Keratinocyte (primary cell): Measurements from ENCODE around the gene RNMT.

Source experiments
- EZH2 ChIP-seq: IDR thresholded peaks from one replicate; pipeline ENCODE4 v1.6.1; 2012; ENCODE audit warnings: inconsistent platforms, mild to moderate bottlenecking, low read length, moderate library complexity
- TF ChIP-seq, protein P1 (sequence below), 3 experiments: IDR thresholded peaks in 1 of 3; conservative IDR thresholded peaks in 1 of 3; optimal IDR thresholded peaks in 1 of 3; 2 replicates in 2 of 3; 3 replicates in 1 of 3; pipeline versions ENCODE3 to v1.5.1; 2011; ENCODE audit warnings: low read length in 3 of 3, mild to moderate bottlenecking in 3 of 3, moderate library complexity in 2 of 3, control low read depth in 1 of 3, inconsistent platforms in 1 of 3; ENCODE audit not compliant: insufficient read depth in 2 of 3; ENCODE audit errors: extremely low read depth in 1 of 3

GRCh38 chr18:13720123-13720522, 6.3 kb upstream of the RNMT start:
- TF ChIP-seq, protein P1, sequence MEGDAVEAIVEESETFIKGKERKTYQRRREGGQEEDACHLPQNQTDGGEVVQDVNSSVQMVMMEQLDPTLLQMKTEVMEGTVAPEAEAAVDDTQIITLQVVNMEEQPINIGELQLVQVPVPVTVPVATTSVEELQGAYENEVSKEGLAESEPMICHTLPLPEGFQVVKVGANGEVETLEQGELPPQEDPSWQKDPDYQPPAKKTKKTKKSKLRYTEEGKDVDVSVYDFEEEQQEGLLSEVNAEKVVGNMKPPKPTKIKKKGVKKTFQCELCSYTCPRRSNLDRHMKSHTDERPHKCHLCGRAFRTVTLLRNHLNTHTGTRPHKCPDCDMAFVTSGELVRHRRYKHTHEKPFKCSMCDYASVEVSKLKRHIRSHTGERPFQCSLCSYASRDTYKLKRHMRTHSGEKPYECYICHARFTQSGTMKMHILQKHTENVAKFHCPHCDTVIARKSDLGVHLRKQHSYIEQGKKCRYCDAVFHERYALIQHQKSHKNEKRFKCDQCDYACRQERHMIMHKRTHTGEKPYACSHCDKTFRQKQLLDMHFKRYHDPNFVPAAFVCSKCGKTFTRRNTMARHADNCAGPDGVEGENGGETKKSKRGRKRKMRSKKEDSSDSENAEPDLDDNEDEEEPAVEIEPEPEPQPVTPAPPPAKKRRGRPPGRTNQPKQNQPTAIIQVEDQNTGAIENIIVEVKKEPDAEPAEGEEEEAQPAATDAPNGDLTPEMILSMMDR (optimal IDR thresholded peaks at IDR 0.05 in 1 of 3, IDR thresholded peaks at IDR 0.05 in 1 of 3, conservative IDR thresholded peaks at IDR 0.05 in 1 of 3; ENCODE audit: extremely low read depth in 1 of 3, insufficient read depth in 2 of 3, low read length in 3 of 3): no peak
- no peak for TF ChIP-seq EZH2
